SH-SY5Y (cell line): ENCODE results near the gene TMEM232.

Experiments used
- GATA2 ChIP-seq: IDR thresholded peaks from 2 replicates; pipeline ENCODE4 v1.6.1; 2011; ENCODE audit warnings: mild to moderate bottlenecking, low read depth, low read length
- GATA3 ChIP-seq: IDR thresholded peaks from 2 replicates; pipeline ENCODE4 v1.6.1; 2011; ENCODE audit warnings: low read depth, mild to moderate bottlenecking, low read length, moderate library complexity

- TF ChIP-seq GATA2 (no peak), GATA3 (no peak)
These were observed 190.1 kb downstream of the TMEM232 start for GRCh38 chr5:110536120-110537115.
